Fibroblast of pulmonary artery (primary cell): ENCODE measurements around the gene GPR158.

Experiments used
- DNase-seq: peaks from one replicate; pipeline ENCODE4 v3.0.0-alpha.2; 2010; ENCODE audit warnings: low read depth
- H3K4me3 ChIP-seq: replicated peaks from 2 replicates; pipeline ENCODE4 v1.5.1; 2011; ENCODE audit warnings: low read depth, mild to moderate bottlenecking, control low read depth, low read length, moderate library complexity
- TF ChIP-seq, protein P1 (sequence below): IDR thresholded peaks from 2 replicates; pipeline ENCODE4 v1.5.1; 2011; ENCODE audit warnings: mild to moderate bottlenecking, control low read depth, low read length, inconsistent platforms; ENCODE audit errors: missing control alignments

Gene GPR158

GRCh38 chr10:25198151-25198550 lies 23.4 kb downstream of the GPR158 start:
- no peak overlapping the region for H3K4me3 ChIP-seq
- TF ChIP-seq, protein P1, sequence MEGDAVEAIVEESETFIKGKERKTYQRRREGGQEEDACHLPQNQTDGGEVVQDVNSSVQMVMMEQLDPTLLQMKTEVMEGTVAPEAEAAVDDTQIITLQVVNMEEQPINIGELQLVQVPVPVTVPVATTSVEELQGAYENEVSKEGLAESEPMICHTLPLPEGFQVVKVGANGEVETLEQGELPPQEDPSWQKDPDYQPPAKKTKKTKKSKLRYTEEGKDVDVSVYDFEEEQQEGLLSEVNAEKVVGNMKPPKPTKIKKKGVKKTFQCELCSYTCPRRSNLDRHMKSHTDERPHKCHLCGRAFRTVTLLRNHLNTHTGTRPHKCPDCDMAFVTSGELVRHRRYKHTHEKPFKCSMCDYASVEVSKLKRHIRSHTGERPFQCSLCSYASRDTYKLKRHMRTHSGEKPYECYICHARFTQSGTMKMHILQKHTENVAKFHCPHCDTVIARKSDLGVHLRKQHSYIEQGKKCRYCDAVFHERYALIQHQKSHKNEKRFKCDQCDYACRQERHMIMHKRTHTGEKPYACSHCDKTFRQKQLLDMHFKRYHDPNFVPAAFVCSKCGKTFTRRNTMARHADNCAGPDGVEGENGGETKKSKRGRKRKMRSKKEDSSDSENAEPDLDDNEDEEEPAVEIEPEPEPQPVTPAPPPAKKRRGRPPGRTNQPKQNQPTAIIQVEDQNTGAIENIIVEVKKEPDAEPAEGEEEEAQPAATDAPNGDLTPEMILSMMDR, result no peak
- peak; percentile 12 for DNase-seq

- no peak for DNase-seq
Observed at GRCh38 chr10:25206693-25207414, 32.1 kb downstream of the GPR158 start.

DNA sequence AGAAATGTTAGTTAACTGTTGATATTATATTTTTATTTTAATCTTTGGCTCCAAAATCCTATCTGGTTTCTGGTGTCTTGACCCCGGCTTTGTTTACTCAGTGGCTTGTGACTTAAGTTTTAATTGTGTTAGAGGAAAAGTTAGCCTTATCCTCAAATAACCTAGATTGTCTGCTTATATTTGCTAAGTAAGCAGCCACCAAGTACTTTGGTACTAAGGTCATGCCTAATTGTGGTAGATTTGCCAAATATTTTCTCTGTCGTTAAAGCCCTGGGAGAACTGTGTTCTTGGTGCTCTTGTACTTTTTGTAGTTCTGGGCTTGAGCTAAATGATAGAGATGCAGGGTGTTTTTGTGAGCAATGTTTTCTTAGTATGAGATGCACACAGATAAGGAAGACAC lies 34.8 kb downstream of the GPR158 start:
- H3K4me3 ChIP-seq, result no peak overlapping the region
- no peak for DNase-seq
- TF ChIP-seq, protein P1, result no peak

More at GRCh38 chr10:25206693-25207414, 32.1 kb downstream of the GPR158 start:
- no peak overlapping the region for H3K4me3 ChIP-seq
- TF ChIP-seq, protein P1, result no peak

- DNase-seq, result no peak
- TF ChIP-seq, protein P1, result no peak
- no peak overlapping the region for H3K4me3 ChIP-seq
Observed at GRCh38 chr10:25210265-25210664, 35.5 kb downstream of the GPR158 start.

- H3K4me3 ChIP-seq, result no peak overlapping the region
- TF ChIP-seq, protein P1, result no peak
- DNase-seq, result no peak
Observed at GRCh38 chr10:25220156-25220555, 45.4 kb downstream of the GPR158 start.

GRCh38 chr10:25222085-25222660 lies 47.4 kb downstream of the GPR158 start:
- TF ChIP-seq, protein P1, result no peak
- no peak overlapping the region for H3K4me3 ChIP-seq
- no peak for DNase-seq
